Measurements from ENCODE around the gene UFL1.
"Not testable (repeated sequence)": the region's sequence is repeated elsewhere in the genome, so short reads cannot be mapped to it uniquely, and the experiment has no call there.

UFL1 gene

DNA sequence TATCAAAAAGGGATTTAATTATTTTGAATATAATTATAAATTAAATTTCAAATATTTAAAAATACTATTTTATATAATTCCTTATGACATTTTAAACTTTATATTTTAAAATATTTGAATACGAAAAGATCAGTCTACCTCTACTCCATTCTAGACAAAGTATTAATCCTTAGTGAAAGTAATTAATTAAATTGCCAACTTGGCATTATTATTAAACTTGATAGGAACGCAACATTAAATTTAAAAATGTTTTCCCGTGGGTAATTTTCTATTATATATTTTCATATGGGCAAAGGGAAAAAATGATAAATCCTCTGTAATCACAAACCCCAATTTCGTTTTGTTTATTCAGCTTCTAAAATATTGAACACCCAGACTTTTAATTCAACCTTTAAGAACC lies 33.0 kb downstream of the UFL1 start:
- Histone ChIP-seq H3K79me2 (ENCODE audit: low read length) (no peaks in the 10 kb centered on the region), H3F3A (ENCODE audit: insufficient read depth, low read length) (no peaks in the 10 kb centered on the region), H3K9me2 (replicated peaks; ENCODE audit: insufficient read depth, low read length) (no peaks in the 10 kb centered on the region), H2AFZ (ENCODE audit: low read length) (no peak overlapping the region), H3K4me1 (ENCODE audit: low read length) (no peaks in the 10 kb centered on the region), H3K4me3 (ENCODE audit: low read length) (no peak overlapping the region), H3K36me3 (replicated peaks; ENCODE audit: insufficient read depth, low read length) (0 out of 2 replicates have a peak, but pooled peaks cover 3% of the 10 kb centered on the region), H3K9ac (ENCODE audit: low read length) (no peak overlapping the region), H3K27ac (ENCODE audit: low read length) (no peak overlapping the region), H3K4me2 (ENCODE audit: low read depth, low read length) (no peak overlapping the region), H3K9me3 (replicated peaks; ENCODE audit: insufficient read depth, low read length) (no peaks in the 10 kb centered on the region), H3K27me3 (replicated peaks; ENCODE audit: insufficient read depth, low read length) (no peaks in the 10 kb centered on the region), H4K20me1 (ENCODE audit: insufficient read depth, low read length) (no peaks in the 10 kb centered on the region)
- TF ChIP-seq EZH2 (optimal IDR thresholded peaks at IDR 0.05; ENCODE audit: low read depth, low read length) (no peak), EZH2phosphoT487 (IDR thresholded peaks at IDR 0.05; ENCODE audit: low read length) (no peak)
- TF ChIP-seq, protein P1, sequence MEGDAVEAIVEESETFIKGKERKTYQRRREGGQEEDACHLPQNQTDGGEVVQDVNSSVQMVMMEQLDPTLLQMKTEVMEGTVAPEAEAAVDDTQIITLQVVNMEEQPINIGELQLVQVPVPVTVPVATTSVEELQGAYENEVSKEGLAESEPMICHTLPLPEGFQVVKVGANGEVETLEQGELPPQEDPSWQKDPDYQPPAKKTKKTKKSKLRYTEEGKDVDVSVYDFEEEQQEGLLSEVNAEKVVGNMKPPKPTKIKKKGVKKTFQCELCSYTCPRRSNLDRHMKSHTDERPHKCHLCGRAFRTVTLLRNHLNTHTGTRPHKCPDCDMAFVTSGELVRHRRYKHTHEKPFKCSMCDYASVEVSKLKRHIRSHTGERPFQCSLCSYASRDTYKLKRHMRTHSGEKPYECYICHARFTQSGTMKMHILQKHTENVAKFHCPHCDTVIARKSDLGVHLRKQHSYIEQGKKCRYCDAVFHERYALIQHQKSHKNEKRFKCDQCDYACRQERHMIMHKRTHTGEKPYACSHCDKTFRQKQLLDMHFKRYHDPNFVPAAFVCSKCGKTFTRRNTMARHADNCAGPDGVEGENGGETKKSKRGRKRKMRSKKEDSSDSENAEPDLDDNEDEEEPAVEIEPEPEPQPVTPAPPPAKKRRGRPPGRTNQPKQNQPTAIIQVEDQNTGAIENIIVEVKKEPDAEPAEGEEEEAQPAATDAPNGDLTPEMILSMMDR (IDR thresholded peaks at IDR 0.05; ENCODE audit: low read length), result no peak
- DNase-seq, result no peak

DNA sequence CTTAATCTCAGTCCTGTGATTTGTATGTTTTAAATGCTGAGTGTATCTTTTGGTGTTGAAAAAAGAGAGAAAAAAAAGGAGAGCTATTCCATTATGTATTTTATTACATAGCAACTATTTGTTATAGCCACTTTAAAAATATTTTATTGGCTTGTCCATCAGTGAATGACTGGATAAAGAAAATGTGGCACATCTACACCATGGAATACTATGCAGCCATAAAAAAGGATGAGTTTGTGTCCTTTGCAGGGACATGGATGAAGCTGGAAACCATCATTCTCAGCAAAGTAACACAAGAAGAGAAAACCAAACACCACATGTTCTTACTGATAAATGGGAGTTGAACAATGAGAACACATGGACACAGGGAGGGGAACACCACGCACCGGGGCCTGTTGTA lies 38.1 kb downstream of the UFL1 start:
- H3K36me3 ChIP-seq (replicated peaks; ENCODE audit: insufficient read depth, low read length); H3K27ac ChIP-seq (ENCODE audit: low read length); H3K79me2 ChIP-seq (ENCODE audit: low read length); H3K9me3 ChIP-seq (replicated peaks; ENCODE audit: insufficient read depth, low read length); H3K9ac ChIP-seq (ENCODE audit: low read length); H3K4me2 ChIP-seq (ENCODE audit: low read depth, low read length); DNase-seq; H3F3A ChIP-seq (ENCODE audit: insufficient read depth, low read length); H3K27me3 ChIP-seq (replicated peaks; ENCODE audit: insufficient read depth, low read length); H3K4me1 ChIP-seq (ENCODE audit: low read length); H3K9me2 ChIP-seq (replicated peaks; ENCODE audit: insufficient read depth, low read length); H2AFZ ChIP-seq (ENCODE audit: low read length); H3K4me3 ChIP-seq (ENCODE audit: low read length); H4K20me1 ChIP-seq (ENCODE audit: insufficient read depth, low read length): not testable (repeated sequence)

DNA sequence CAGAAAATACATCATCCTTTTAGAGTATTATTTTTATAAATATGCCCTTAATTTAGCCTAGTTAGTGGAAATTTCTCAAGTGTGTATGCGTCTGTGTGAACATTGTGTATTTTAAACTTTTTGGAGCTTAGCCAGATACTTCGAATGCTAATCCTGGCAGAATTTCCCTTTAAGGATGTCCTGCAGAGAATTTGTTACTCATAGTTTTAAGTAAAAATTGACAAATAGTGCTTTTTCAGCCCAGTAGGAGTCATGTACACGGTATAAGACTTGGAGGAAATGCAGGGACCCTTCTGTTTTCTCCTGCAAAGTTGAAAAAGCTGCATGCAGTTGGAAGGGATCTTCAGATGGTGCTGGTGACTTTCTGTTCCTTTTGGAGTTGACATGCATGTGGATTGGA lies 41.3 kb downstream of the UFL1 start, which contains the start of gene FHL5:
Gene FHL5, plus strand, starts transcription at position 243 of the 400 bp plus-strand sequence. CDS start 40,486 bp downstream, outside the sequence.
- H3K9me2 ChIP-seq (replicated peaks; ENCODE audit: insufficient read depth, low read length), result no peaks in the 10 kb centered on the region
- no peaks in the 10 kb centered on the region for H3K27me3 ChIP-seq (replicated peaks; ENCODE audit: insufficient read depth, low read length)
- no peak for DNase-seq
- no peaks in the 10 kb centered on the region for H3K9me3 ChIP-seq (replicated peaks; ENCODE audit: insufficient read depth, low read length)
- H3K4me1 ChIP-seq (ENCODE audit: low read length), result no peaks in the 10 kb centered on the region
- H4K20me1 ChIP-seq (ENCODE audit: insufficient read depth, low read length), result no peaks in the 10 kb centered on the region
- H3K79me2 ChIP-seq (ENCODE audit: low read length), result no peaks in the 10 kb centered on the region
- no peak within 1 kb of the TSS for H3K4me2 ChIP-seq (ENCODE audit: low read depth, low read length)
- TF ChIP-seq, protein P1 (IDR thresholded peaks at IDR 0.05; ENCODE audit: low read length), result no peak
- TF ChIP-seq EZH2phosphoT487 (IDR thresholded peaks at IDR 0.05; ENCODE audit: low read length) (no peak), EZH2 (optimal IDR thresholded peaks at IDR 0.05; ENCODE audit: low read depth, low read length) (no peak)
- H2AFZ ChIP-seq (ENCODE audit: low read length), result no peak within 1 kb of the TSS
- no peak within 1 kb of the TSS for H3K9ac ChIP-seq (ENCODE audit: low read length)
- no peaks in the 10 kb centered on the region for H3F3A ChIP-seq (ENCODE audit: insufficient read depth, low read length)
- no peaks in the 10 kb centered on the region for H3K36me3 ChIP-seq (replicated peaks; ENCODE audit: insufficient read depth, low read length)
- H3K4me3 ChIP-seq (ENCODE audit: low read length), result no peak within 1 kb of the TSS
- no peak within 1 kb of the TSS for H3K27ac ChIP-seq (ENCODE audit: low read length)

DNA sequence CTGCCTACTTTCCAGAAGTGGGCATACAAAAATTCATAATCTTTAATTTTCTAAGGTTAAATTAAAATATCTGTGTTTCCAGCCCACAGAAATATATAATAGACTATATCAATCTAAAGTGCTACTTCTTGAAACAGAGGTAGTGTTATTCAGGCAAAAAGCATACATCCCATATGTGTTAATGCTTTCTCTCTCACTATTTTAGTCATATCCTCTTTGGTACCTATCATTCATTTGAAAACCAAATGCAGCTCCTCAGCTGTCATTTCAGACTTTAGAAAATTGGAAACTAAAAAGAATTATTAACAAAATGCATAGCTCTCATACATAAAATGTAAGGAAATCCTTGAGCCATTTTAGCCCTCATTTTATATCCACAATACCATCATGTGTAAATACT lies 42.2 kb downstream of the UFL1 start:
- Histone ChIP-seq H3K9me3 (replicated peaks; ENCODE audit: insufficient read depth, low read length) (no peaks in the 10 kb centered on the region), H3K4me2 (ENCODE audit: low read depth, low read length) (no peak overlapping the region), H4K20me1 (ENCODE audit: insufficient read depth, low read length) (no peaks in the 10 kb centered on the region), H3K27me3 (replicated peaks; ENCODE audit: insufficient read depth, low read length) (no peaks in the 10 kb centered on the region), H3F3A (ENCODE audit: insufficient read depth, low read length) (no peaks in the 10 kb centered on the region), H3K79me2 (ENCODE audit: low read length) (no peaks in the 10 kb centered on the region), H2AFZ (ENCODE audit: low read length) (no peak overlapping the region), H3K36me3 (replicated peaks; ENCODE audit: insufficient read depth, low read length) (no peaks in the 10 kb centered on the region), H3K4me3 (ENCODE audit: low read length) (no peak overlapping the region), H3K4me1 (ENCODE audit: low read length) (no peaks in the 10 kb centered on the region), H3K9ac (ENCODE audit: low read length) (no peak overlapping the region), H3K9me2 (replicated peaks; ENCODE audit: insufficient read depth, low read length) (no peaks in the 10 kb centered on the region), H3K27ac (ENCODE audit: low read length) (no peak overlapping the region)
- DNase-seq, result no peak
- TF ChIP-seq EZH2 (optimal IDR thresholded peaks at IDR 0.05; ENCODE audit: low read depth, low read length), result no peak
- TF ChIP-seq EZH2phosphoT487 (IDR thresholded peaks at IDR 0.05; ENCODE audit: low read length), result no peak
- TF ChIP-seq, protein P1 (IDR thresholded peaks at IDR 0.05; ENCODE audit: low read length), result no peak
